ENCODE results near the gene TDRD5.
"Not testable (repeated sequence)": the region's sequence is repeated elsewhere in the genome, so short reads cannot be mapped to it uniquely, and the experiment has no call there.

Gene TDRD5

GRCh38 chr1:179601093-179601492, 9.5 kb downstream of the TDRD5 start:
- no peak for DNase-seq (ENCODE audit: low read depth, low spot score)

GRCh38 chr1:179612361-179612760, 20.7 kb downstream of the TDRD5 start:
- DNase-seq (ENCODE audit: low read depth, low spot score) = no peak

GRCh38 chr1:179630719-179631118, 39.1 kb downstream of the TDRD5 start:
- no peak for DNase-seq (ENCODE audit: low read depth, low spot score)

GRCh38 chr1:179632868-179633267, 41.2 kb downstream of the TDRD5 start:
- DNase-seq (ENCODE audit: low read depth, low spot score) = no peak

DNA sequence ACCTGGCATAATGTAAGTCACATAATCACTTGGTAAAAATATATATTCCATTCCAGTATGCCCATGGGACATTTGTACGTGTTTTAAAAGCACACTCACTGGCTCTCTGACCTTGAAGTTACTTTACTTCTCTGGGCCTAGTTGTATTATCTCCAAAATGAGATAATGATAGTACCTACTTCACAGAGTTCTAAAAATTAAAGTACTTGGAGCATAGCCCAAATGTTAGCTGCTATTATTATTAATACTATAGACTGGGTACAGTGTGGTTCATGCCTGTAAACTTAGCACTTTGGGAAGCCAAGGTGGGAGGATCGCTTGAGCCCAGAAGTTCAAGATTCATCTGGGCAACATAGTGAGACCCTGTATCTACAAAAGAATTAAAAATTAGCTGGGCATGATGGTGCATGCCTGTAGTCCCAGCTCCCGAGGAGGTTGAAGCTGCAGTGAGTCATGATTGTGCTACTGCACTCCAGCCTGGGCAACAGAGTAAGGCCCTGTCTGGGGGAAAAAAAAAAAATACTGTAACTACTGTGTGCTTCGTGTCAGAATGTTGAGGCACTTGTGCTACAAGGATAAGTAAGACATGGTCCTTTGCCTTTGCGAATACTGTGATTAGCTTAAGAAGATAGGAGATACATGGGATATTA, 45.7 kb downstream of the TDRD5 start:
- no peak for DNase-seq (ENCODE audit: low read depth, low spot score)

DNA sequence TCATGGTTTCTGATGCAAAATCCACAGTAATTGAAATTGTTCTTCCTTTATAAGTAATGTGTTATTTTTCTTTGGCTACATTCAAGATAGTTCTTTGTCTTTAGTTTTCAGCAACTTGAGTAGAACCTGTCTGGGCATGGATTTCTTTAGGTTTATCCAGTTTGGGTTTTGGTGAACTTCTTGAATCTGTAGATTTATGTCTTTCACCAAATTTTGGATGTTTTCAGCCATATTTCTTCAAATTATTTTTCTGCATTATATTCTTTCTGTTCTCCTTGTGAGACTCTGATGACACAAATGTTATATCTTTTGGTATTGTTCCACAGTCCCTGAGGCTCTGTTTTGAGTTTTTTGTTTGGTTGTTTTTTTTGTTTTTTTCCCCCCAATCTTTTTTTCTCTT, 69.4 kb downstream of the TDRD5 start:
- DNase-seq (ENCODE audit: low read depth, low spot score) = no peak

GRCh38 chr1:179663810-179664209, 72.2 kb downstream of the TDRD5 start:
- DNase-seq (ENCODE audit: low read depth, low spot score) = no peak

DNA sequence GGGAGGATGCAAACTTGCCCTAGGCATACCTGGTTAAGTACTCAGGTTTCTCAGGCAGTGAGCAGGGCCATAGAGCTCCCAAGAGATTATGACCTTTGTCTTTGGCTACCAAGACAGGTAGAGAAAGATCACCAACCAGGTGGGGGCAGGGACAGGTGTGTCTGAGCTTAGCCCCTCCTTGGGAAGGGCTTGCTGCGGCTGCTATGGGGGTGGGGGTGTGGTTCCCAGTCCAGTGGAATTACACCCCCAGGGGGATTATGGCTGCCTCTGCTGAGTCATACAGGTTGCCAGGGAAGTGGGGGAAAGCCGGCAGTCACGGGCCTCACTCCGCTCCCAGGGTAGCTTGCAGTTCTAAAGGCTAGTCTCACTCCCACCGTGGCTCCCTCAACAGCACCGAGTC, 86.2 kb downstream of the TDRD5 start:
- DNase-seq (ENCODE audit: low read depth, low spot score) = no peak

GRCh38 chr1:179694530-179694929, 102.9 kb downstream of the TDRD5 start:
- not testable (repeated sequence) for DNase-seq (ENCODE audit: low read depth, low spot score)

GRCh38 chr1:179702946-179703539, 111.4 kb downstream of the TDRD5 start:
- DNase-seq (ENCODE audit: low read depth, low spot score) = no peak

DNA sequence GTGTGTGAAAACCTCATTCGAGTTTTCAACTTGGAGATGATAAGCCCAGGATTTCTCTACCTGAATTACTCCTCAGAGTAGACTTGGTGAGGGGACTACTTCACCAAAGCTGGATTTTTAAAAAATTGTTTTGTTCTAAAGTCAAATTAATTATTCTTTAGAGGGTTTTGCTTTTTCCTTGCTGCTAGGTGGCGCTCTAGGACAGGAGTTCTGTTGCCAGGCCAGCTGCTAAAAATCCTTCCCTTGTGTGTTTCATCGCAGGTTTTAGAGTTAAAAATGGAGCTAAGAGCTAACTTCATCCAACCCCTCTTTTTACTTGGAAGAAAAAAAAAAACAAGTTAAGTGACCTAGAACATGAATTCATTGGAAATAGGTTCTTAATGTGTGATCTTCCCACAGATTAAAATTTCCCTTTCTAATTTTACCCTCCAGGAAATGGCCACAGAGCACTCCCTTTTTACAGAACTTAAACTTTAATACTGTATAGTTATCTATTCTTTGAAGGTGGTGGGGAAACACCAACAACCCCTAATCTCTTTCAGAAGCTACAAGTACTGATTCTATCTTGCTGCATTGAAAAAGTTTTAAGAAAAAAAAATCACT, 114.8 kb downstream of the TDRD5 start:
- DNase-seq (ENCODE audit: low read depth, low spot score) = no peak

- no peak for DNase-seq (ENCODE audit: low read depth, low spot score)
Measured at GRCh38 chr1:179707406-179707805, 115.8 kb downstream of the TDRD5 start.

GRCh38 chr1:179708434-179709195, 117.0 kb downstream of the TDRD5 start:
- no peak for DNase-seq (ENCODE audit: low read depth, low spot score)

DNA sequence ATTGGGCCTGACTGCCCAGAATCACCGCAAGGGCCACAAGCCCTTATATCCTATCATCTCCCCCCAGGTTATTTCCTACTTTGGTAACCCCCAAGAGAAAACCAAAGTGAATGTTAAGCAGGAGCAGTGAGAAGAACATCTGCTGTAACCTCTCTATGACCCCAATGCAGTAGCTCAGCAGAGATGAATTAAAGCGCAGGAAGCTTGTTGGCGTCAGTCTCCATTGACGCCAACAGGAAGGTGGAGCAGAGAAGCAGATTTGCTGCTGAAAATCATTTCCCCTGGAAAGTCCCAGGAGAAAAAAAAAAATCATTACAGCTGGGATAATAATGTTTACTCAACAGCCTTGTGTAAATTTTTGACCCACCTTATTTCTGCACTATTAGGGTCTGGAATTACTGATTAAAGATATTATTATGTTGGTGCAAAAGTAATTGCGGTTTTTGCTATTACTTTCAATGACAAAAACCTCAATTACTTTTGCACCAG, 118.3 kb downstream of the TDRD5 start:
- DNase-seq (ENCODE audit: low read depth, low spot score) = no peak

- no peak for DNase-seq (ENCODE audit: low read depth, low spot score)
Measured at GRCh38 chr1:179714159-179714558, 122.5 kb downstream of the TDRD5 start.

DNA sequence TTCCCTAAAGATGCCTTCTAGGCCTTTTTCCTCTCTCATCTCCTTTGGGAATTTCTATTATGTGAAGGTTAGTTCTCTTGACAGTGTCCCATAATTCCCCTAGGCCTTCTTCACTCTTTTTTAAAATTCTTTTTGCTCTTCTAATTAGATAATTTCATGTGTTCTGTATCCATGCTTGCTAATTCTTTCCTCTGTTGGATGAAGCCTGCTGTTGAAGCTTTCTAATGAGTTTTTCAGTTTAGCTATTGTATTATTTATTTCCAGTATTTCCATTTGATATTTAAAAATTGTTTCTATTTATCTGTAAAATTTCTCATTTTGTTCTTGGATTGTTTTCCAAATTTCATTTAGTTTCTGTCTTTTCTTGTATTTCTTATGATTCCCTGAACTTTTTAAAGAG, 123.0 kb downstream of the TDRD5 start:
- no peak for DNase-seq (ENCODE audit: low read depth, low spot score)

- DNase-seq (ENCODE audit: low read depth, low spot score) = no peak
Measured at GRCh38 chr1:179719272-179719671, 127.6 kb downstream of the TDRD5 start.

DNA sequence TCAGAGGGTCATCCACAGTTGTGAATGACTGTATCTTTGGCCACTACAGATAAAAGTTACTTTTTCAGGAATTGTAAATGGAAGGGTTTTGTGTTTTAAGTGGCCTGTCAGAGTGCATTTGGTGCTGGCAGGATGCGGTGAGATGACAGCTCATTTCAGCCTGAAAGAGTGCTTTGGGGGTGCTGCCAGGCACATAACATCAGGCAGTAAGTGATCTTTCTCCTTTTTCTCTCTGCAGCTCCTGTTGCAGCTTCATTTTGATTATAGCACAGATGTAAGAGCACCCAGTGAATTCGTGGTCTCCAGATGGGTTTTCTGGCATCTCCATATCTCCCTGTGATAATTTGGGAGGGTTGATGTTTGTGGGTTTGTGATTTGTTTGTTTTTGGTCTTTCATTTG, 136.6 kb downstream of the TDRD5 start:
- DNase-seq (ENCODE audit: low read depth, low spot score) = no peak

GRCh38 chr1:179729881-179730280, 138.2 kb downstream of the TDRD5 start:
- DNase-seq (ENCODE audit: low read depth, low spot score) = no peak

GRCh38 chr1:179731643-179732042, 140.0 kb downstream of the TDRD5 start:
- DNase-seq (ENCODE audit: low read depth, low spot score) = no peak
